Large intestine (tissue), 3 donors: Measurements from ENCODE around the gene HOXA5. TPM values are rescaled to one million over a fixed set of nuclear protein-coding genes. Genes with fewer than 3 reads are reported as not detected.

Experiments
- DNase-seq, 2 donors: peaks; one replicate each; pipeline versions ENCODE4 v3.0.0 to v3.0.0-alpha.2; 2013
- H3K27ac ChIP-seq: one replicate; pipeline ENCODE4 v1.5.1; 2013; ENCODE audit warnings: low read length
- H3K27me3 ChIP-seq: 2 replicates; pipeline ENCODE4 v1.6.1; 2013; ENCODE audit warnings: low read length; ENCODE audit not compliant: control insufficient read depth, insufficient read depth
- H3K36me3 ChIP-seq: 2 replicates; pipeline ENCODE4 v1.6.1; 2013; ENCODE audit warnings: low read length; ENCODE audit not compliant: control insufficient read depth, insufficient read depth
- H3K4me1 ChIP-seq: one replicate; pipeline ENCODE4 v1.6.1; 2013; ENCODE audit warnings: low read length; ENCODE audit not compliant: control insufficient read depth, insufficient read depth
- H3K4me3 ChIP-seq: one replicate; pipeline ENCODE4 v1.5.1; 2013; ENCODE audit warnings: low read length
- H3K9me3 ChIP-seq: one replicate; pipeline ENCODE4 v1.6.1; 2013; ENCODE audit warnings: mild to moderate bottlenecking, low read depth, low read length, moderate library complexity; ENCODE audit not compliant: control insufficient read depth
- WGBS: methylation state at CpG from one replicate; pipeline ENCODE4 v1.1.5; 2013; ENCODE audit warnings: low lambda C conversion rate; ENCODE audit not compliant: insufficient coverage; 5-methylcytosine and 5-hydroxymethylcytosine counted together
- polyA plus RNA-seq: library from polyadenylated mRNA; unstranded; fragments of 120-200 nt; gene quantifications from one replicate; pipeline ENCODE4 v1.2.1, GENCODE V29; 2013

Gene HOXA5
- polyA plus RNA-seq, 1 donor, result 30.3 TPM

DNA sequence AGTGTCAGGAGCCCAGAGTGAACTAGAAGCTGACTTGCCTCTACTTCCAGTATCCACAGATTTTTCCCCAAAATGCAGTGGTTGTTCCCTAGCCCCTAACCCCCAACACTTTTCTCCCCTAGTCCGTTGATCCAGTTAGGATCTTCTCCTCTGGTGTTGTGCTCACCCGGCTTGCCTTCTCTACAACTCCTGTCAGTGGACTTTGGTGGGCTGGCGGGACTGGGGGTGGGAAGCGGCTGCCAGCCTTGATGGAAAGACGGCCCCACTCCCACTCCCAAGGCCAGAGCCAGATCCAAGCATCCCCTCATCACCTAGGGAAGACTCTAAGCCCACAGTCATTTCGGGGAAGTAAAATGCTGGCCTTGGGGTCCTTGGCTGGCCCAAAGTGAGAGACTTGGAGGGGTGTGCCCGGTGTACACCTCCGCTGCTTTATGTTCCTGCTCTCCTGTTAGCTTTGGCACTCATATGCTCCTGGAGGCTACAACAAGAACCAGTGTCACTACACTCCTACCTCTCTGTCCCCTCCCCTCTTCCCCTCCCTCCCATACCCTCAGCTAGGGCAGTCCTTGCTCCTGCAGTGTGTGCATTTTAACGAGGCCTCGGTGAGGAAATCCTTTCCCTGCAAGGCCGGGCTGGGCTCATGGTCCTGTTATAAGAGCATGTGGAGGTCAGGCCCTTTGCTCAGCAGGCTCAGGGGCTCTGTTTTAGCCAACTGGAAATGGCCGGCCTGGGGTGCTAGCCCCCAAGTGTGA, 31.6 kb upstream of the HOXA5 start:
- H3K36me3 ChIP-seq, result no peaks in the 10 kb centered on the region
- no peak overlapping the region for H3K27ac ChIP-seq
- no CpG with 5 or more reads among the region's 12 CpGs for WGBS
- H3K27me3 ChIP-seq, result peaks cover 94% of the 10 kb centered on the region
- H3K9me3 ChIP-seq, result peaks cover 17% of the 10 kb centered on the region
- peaks cover 3% of the 10 kb centered on the region for H3K4me1 ChIP-seq
- no peak overlapping the region for H3K4me3 ChIP-seq
- no peak for DNase-seq

GRCh38 chr7:27173956-27174873, 30.7 kb upstream of the HOXA5 start, which contains the start of gene HOXA10:
Gene HOXA10 (minus strand): TSS chr7:27174320. CDS start chr7:27174306, 14 bp downstream.
- Histone ChIP-seq H3K27me3 (peaks cover 94% of the 10 kb centered on the region), H3K36me3 (no peaks in the 10 kb centered on the region), H3K4me3 (peak within 1 kb of the TSS; percentile 35), H3K4me1 (peaks cover 3% of the 10 kb centered on the region), H3K9me3 (peaks cover 25% of the 10 kb centered on the region), H3K27ac (no peak within 1 kb of the TSS)
- WGBS, result no CpG with 5 or more reads among the region's 82 CpGs
- no peak for DNase-seq

DNA sequence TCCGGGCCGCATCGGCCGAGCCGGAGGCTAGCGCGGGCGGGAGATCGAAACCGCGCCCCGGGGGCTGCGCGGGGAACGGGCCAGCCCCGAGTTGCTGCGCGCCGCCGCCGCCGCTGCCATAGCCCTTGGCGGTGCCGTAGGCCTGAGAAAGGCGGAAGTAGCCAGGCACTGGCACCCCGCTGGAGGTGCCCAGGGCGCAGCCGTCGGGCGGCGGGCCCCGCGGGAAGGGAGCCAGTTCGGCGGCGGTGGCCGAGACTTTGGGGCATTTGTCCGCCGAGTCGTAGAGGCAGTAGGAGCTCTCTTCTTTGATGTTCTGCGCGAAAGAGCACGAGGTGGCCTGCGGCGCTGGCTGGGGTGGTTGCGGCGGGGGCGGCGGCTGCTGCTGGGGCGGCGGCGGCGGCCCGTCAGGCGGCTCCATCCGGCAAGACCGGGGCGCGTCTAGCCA, 30.1 kb upstream of the HOXA5 start:
- H3K4me1 ChIP-seq, result peaks cover 3% of the 10 kb centered on the region
- peaks cover 94% of the 10 kb centered on the region for H3K27me3 ChIP-seq
- H3K9me3 ChIP-seq, result peaks cover 30% of the 10 kb centered on the region
- no peak overlapping the region for H3K27ac ChIP-seq
- no peaks in the 10 kb centered on the region for H3K36me3 ChIP-seq
- DNase-seq, result no peak
- no peak overlapping the region for H3K4me3 ChIP-seq
- no CpG with 5 or more reads among the region's 59 CpGs for WGBS

- WGBS, result no CpG with 5 or more reads among the region's 58 CpGs
- peaks cover 3% of the 10 kb centered on the region for H3K4me1 ChIP-seq
- H3K9me3 ChIP-seq, result peaks cover 34% of the 10 kb centered on the region
- H3K4me3 ChIP-seq, result peak overlapping the region; percentile 35
- no peaks in the 10 kb centered on the region for H3K36me3 ChIP-seq
- peaks cover 94% of the 10 kb centered on the region for H3K27me3 ChIP-seq
- DNase-seq, result no peak
- no peak overlapping the region for H3K27ac ChIP-seq
These were observed 29.5 kb upstream of the HOXA5 start for GRCh38 chr7:27172823-27173510.

DNA sequence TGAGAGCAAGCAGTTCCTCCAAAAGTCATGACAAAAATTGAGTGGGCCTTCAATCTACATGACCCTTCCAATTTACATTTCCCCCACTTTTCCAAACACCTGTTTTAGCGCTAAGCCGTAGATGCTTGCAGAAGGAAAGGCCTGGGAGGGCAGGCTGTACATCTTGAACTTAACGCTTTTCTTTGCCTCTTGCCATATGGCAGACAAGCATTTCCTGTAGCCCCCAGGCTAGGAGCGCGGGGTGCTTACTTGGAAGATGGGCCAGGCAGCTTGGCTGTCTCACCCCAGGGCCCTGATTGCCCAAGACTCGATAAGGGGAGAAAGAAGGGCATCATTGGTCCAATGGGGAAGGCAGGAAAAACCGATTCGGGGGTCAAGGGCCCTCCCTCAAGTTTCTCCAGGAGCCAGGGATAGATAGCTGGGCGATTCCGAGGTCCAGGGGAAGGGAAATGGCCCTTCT, 28.9 kb upstream of the HOXA5 start:
- H3K27me3 ChIP-seq, result peaks cover 94% of the 10 kb centered on the region
- H3K4me1 ChIP-seq, result peaks cover 3% of the 10 kb centered on the region
- no peaks in the 10 kb centered on the region for H3K36me3 ChIP-seq
- peak overlapping the region; percentile 35 for H3K4me3 ChIP-seq
- peaks cover 34% of the 10 kb centered on the region for H3K9me3 ChIP-seq
- no peak for DNase-seq
- no CpG with 5 or more reads among the region's 10 CpGs for WGBS
- no peak overlapping the region for H3K27ac ChIP-seq

DNA sequence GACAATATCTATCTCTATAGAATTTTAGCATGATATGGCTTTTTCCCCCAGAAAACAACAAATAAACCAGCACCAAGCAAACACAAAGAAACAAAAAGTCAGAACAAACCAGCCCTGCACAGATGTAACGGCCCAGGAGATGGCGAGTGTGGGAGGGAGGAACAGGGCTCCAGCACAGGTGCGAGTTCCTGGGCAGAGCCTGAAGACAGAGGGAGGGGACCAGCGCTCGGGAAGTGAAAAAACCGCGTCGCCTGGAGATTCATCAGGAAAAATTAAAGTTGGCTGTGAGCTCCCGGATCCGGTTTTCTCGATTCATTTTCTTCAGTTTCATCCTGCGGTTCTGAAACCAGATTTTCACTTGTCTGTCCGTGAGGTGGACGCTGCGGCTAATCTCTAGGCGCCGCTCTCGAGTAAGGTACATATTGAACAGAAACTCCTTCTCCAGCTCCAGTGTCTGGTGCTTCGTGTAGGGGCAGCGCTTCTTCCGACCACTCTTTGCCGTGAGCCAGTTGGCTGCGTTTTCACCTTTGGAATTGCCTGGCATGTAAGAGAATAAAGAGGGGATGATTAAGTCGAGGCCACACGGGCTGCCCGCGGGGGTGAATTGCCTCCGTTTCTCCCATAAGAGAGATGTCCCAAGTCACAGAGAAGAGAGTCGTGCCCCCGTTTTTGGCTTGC, 28.3 kb upstream of the HOXA5 start:
- H3K4me3 ChIP-seq, result no peak overlapping the region
- WGBS, result 0% methylated on average over 4 of the region's 30 CpGs
- H3K27ac ChIP-seq, result no peak overlapping the region
- no peak for DNase-seq
- H3K36me3 ChIP-seq, result no peaks in the 10 kb centered on the region
- peaks cover 94% of the 10 kb centered on the region for H3K27me3 ChIP-seq
- peaks cover 3% of the 10 kb centered on the region for H3K4me1 ChIP-seq
- peaks cover 35% of the 10 kb centered on the region for H3K9me3 ChIP-seq

DNA sequence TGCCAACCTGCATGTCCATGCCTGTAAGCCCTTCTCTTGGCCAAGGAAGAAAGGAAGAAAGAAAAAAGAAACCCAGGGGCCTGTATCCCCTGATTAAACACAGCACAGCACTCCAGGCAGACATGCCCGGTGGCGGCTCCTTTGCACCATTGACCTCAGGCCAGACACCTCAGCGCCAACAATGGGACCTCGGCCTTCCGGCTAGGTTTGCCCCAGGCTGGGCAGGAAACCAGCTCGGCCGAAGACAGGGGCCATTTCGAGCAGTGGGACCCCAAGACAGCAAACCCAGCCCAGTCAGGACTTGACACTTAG, 27.8 kb upstream of the HOXA5 start:
- Histone ChIP-seq H3K9me3 (peaks cover 39% of the 10 kb centered on the region), H3K27ac (no peak overlapping the region), H3K36me3 (no peaks in the 10 kb centered on the region), H3K4me3 (no peak overlapping the region), H3K27me3 (peaks cover 94% of the 10 kb centered on the region), H3K4me1 (peaks cover 3% of the 10 kb centered on the region)
- no CpG with 5 or more reads among the region's 8 CpGs for WGBS
- DNase-seq, result no peak

- 13% methylated on average over 9 of the region's 11 CpGs for WGBS
- H3K27me3 ChIP-seq, result peaks cover 94% of the 10 kb centered on the region
- H3K4me1 ChIP-seq, result peaks cover 3% of the 10 kb centered on the region
These were observed 27.2 kb upstream of the HOXA5 start for GRCh38 chr7:27170426-27171324.

GRCh38 chr7:27169658-27170425, 26.4 kb upstream of the HOXA5 start:
- H3K4me1 ChIP-seq, result peaks cover 3% of the 10 kb centered on the region
- peaks cover 94% of the 10 kb centered on the region for H3K27me3 ChIP-seq
- H3K9me3 ChIP-seq, result peaks cover 49% of the 10 kb centered on the region
- no peaks in the 10 kb centered on the region for H3K36me3 ChIP-seq
- DNase-seq, result no peak
- H3K27ac ChIP-seq, result peak overlapping the region; percentile 38
- WGBS, result no CpG with 5 or more reads among the region's 46 CpGs
- peak overlapping the region; percentile 43 for H3K4me3 ChIP-seq

More at GRCh38 chr7:27170426-27171324, 27.2 kb upstream of the HOXA5 start:
- no peaks in the 10 kb centered on the region for H3K36me3 ChIP-seq
- peak overlapping the region; percentile 38 for H3K27ac ChIP-seq
- DNase-seq, result no peak
- peak overlapping the region; percentile 43 for H3K4me3 ChIP-seq
- peaks cover 43% of the 10 kb centered on the region for H3K9me3 ChIP-seq
